NCI-H146 treated with DMSO at 0.1 percent for 48 hours (cell line): ENCODE results near the gene RUNX3.
"Not testable (repeated sequence)": the region's sequence is repeated elsewhere in the genome, so short reads cannot be mapped to it uniquely, and the experiment has no call there.

ENCODE experiments used
- DNase-seq: peaks from one replicate; lab custom pipeline; 2025; ENCODE audit not compliant: unreplicated experiment; lab: John Stamatoyannopoulos, UW

RUNX3 gene

DNA sequence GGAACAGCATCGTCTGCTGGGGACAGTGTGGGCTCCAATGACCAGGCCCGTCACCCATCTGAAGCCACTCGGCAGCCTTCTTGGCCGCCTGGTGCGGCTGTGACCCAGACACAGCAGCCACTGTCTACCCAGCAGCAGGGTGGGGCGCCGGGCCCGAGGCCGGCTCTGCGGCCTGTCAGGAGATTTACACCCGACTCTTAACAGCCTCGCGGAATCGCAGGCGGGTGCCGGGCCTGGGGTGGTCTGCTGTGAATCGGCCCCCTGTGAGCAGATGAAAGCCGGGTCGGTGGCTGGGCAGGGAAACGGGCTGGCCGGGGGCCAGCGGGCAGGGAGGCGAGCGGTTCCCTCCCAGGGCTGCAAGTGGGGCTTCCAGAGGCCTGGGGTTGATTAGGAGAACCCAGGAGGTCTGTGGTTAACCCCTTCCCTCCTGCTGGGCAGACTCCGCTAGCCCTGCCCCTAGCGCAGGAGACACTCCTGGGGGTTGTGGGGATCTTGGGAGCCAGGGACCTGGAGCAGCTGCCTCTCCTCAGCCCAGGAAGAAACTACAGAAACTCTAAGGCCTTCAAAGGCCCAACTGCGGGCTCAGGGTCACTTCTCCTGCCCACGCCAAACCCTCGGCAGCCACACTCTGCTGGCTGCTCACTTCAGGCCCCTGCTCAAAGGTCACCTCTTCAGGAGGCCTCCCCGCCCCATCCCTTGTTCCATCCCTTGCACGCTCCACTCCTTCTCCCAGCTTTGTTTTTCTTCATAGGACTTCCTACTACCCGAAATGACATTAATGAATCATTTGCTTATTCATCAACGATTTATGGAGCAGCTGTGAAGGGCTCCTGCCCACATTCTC is 15.6 kb downstream of the RUNX3 start:
- no peak for DNase-seq

DNA sequence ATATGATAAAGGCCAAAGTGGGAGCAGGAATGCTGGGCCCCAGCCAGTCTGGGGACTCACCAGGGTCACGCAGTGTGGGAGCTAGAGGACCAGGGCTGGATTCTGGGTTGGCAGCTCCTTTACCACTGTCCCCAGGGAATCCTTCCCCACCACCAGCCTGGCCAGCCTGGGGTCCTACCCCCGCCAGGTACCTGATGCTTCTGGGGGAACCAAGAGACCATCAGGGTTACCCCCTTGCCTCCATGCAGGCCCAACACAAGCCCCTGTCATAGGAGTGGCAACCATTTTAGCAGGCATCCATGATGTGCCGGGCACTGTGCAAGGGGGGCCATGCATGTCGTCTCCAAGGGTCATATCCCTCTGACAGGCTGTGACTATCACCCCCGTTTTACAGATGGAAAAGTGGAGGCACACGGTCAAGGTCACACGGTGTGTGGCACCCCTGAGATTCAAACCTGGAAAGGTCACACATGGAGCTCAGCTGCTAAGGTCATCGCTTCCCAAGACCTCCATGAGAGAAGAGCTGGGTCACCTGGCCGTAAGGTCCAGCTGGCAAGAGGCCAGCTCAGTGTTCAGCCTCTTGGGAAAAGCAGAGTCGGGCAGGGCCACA is 16.4 kb downstream of the RUNX3 start:
- no peak for DNase-seq

DNA sequence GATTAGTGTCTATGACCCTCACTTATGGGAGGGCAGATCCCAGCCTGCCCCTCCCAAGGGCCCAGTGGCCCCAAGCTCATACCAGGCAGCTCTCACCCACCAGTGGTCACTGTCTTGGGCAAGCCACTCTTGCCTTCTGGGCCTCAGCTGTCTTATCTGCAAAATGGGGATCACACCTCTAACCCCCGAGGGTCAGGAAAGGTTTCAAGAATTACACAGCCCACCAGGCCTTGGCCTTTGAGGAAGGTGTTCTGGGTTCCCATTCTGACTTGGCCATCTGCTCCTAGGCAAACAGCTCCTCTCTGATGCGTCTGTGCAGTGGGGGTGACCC is 16.8 kb downstream of the RUNX3 start:
- DNase-seq: no peak

- DNase-seq: no peak
Observed at GRCh38 chr1:24912376-24913273, 17.5 kb downstream of the RUNX3 start.

GRCh38 chr1:24911651-24912155 is 18.4 kb downstream of the RUNX3 start:
- DNase-seq: no peak

DNA sequence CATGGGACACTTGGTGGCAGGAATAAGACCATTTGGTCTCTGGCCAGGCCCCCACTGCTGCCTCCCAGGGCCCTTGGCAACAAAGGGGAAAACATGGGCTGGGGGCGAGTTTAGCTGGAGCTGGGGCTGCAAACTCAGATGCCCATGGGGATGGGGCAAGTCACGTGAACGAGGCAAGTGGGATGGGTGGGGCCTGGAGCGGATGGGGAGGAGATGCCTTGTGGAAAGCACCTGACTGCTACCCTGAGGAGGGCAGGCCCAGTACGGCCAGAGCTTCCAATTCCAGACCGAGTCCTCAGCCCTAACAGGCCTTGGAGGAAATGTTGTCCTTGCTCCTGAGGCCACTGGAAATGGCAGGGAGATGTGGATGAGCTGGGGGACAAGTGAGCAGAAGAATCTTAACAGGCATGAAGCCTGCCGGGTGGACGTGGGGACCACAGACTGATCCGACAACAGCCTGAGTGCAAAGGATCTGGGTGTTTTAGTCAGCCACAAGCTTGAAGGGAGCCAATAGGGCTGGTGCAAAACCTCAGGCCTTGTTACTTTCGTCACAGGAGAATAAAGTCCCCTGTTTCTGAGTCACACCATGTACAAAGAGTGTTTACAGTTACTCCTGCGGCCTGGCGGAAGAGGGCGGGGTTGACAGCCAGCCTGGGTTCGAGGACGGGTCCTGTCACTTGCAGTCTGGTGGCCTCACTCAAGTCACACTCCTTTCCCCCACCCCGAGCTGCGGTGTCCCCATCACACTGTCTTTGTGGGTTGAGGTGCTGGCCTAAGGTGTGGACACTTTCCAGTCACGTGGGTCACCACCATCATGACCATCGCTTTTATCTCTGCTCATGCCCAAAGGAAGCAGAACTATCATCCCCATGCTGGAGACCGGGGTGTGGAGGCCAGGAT is 19.1 kb downstream of the RUNX3 start:
- DNase-seq: no peak

- DNase-seq: no peak
Observed at GRCh38 chr1:24910210-24910609, 19.9 kb downstream of the RUNX3 start.

DNA sequence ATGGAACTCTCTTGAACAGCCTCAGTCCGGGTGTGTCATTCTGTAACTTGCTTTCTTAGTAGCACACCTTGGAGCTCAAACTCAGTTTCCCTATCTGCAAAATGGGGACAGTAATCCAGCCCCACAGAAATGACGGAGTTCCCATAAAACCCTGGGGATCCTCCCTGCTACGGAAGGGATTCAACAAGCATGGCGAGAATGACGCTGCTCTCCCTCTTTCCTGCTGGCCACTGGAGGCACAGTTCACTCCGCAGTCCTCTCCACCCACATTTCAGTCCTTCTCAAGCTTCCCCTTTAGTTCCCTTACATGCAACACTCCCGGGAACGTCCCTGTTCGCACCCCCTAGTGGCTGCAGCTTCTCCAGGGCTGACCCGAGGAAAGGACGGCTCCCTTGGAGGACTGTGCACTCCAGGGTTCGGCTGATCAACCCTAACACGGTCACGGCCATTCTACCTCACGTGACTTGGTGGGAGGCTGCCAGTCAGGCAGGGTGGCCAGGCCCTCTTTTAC is 20.6 kb downstream of the RUNX3 start:
- no peak for DNase-seq

GRCh38 chr1:24908591-24909259 is 21.4 kb downstream of the RUNX3 start:
- no peak for DNase-seq

DNA sequence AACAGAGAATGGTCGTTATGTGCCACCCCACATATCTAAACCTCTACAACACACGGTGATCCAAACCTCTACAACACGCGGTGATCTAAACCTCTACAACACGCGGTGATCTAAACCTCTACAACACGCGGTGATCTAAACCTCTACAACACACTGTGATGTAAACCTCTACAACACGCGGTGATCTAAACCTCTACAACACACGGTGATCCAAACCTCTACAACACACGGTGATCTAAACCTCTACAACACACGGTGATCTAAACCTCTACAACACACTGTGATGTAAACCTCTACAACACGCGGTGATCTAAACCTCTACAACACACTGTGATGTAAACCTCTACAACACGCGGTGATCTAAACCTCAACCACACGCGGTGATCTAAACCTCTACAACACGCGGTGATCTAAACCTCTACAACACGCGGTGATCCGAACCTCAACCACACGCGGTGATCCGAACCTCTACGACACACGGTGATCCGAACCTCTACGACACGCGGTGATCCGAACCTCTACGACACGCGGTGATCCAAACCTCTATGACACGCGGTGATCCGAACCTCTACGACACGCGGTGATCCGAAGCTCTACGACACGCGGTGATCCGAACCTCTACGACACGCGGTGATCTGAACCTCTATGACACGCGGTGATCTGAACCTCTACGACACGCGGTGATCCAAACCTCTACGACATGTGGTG is 22.3 kb downstream of the RUNX3 start:
- not testable (repeated sequence) for DNase-seq

DNA sequence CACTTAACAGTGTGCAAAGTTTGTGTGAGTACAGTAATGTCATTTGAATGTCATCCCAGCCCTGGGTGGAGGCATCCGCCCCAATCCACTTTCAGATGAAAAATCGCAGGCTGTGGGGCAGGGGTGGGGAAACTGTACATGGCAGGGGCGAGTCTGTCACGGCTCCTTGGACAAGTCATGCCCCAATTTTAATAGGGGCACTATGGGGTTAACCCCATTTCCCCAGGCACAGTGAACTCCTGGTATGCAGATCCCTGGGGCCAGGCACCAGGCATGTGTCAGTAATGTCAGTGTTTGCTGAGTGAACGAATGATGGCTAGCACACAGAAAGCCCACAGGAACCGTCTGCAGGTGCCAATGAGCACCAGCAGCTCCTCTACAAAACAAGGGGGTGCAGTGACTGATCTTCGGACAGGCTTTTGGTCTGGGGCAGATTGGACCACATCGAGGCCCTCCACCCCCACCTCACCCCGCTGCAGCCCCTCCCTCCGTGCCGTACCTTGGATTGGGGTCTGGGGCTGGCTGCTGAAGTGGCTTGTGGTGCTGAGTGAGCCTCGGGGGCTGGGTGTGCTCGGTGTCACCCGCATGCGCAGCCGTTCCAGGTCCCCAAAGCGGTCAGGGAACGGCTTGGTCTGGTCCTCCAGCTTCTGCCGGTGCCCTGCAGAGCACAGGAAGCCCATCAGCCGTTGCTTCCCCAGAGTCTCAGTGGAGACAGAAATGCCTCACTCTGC is 23.2 kb downstream of the RUNX3 start:
- DNase-seq: no peak

DNA sequence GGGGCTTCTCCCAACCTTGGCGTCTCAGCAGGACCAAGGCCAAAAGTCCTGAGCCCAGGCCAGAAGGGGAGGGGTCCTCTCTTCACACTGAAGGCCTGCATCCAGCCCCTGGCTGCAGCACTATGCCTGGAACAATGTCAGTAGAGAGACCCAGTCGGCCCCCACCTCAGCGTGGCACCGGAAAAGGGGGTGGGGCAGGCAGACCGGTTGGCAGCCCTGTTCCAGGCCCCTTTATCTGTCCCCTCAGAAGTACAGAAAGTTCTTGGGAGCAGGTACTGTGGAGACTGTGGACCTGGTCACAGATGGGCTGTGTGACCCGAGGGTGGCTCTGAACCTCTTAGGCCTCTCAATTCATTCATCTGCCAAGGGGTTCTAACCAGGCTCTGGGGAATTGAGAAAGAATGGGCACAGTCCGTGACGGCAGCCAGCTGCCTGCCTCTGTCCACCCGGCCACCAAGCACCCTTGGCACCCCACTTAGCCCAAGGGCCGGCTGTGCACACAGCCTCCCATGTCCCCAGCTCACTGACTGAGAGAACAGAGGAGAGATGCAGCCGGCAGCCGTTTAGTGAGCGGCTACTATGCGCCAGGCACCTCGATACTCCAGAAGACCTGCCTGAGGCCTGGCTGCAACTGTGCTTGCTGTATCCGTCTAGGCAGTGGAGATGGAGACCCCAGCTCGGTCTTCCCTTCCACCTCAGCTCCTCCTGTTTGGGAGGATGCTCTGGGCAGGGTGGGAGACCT is 23.9 kb downstream of the RUNX3 start:
- DNase-seq: no peak

DNA sequence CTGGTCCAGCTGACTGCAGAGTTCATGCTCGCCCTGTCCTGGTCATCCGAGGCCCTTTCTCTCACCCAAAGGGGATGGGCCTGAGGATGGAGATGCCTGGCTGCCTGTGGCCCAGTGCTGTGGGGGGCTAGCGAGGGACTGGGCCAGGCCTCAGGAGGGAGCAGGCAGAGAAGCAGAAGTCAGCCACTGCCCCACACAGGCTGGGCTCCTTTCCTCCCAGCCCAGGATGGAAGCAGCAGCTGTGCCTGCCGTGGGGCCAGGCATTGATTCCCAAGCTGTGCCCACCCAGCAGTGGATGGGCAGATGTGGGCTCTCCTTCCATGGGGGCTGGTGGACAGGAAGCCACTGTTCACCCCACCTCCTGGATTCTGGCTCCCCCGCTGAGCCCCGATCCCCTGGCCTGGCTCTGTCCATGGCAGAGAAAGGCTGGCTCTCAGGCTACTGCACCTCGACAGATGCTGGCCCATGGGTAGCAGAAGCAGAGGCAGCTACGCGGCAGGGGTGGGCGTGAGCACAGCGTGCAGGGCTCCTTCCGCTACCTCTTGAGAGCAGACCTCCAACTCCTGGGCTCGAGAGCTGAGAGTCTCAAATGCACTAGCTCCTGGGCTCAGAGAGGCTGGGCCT is 24.6 kb downstream of the RUNX3 start:
- no peak for DNase-seq

DNA sequence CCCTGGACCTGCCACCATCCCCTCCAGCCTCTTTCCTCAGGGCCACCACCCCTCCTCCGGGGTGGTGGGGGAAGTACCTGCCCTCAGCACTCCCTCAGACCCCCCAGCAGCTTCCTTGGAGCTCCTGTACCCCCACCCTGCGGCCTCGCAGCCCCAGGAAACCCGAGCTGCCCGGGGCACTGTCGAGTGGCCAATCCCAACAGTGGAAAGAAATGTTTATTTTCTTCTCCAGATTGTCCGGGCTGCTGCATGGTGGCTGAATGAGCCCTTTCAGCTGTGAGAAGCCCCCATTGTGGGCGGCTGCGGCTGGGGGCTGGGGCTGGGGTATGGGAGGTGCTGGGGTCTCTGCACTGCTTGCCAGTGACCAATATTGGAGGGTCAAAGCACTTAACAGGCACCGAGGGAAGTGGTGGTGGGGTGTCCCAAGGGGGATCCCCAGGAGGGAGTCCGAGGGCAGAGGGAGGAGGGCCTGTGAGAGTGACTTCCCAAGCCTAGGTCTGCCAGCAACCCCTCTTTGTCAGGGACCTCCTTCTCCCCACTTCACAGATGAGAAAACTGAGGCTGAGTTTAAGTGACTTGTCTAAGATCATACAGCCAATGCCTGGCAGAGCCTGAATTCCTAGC is 25.2 kb downstream of the RUNX3 start:
- no peak for DNase-seq

DNA sequence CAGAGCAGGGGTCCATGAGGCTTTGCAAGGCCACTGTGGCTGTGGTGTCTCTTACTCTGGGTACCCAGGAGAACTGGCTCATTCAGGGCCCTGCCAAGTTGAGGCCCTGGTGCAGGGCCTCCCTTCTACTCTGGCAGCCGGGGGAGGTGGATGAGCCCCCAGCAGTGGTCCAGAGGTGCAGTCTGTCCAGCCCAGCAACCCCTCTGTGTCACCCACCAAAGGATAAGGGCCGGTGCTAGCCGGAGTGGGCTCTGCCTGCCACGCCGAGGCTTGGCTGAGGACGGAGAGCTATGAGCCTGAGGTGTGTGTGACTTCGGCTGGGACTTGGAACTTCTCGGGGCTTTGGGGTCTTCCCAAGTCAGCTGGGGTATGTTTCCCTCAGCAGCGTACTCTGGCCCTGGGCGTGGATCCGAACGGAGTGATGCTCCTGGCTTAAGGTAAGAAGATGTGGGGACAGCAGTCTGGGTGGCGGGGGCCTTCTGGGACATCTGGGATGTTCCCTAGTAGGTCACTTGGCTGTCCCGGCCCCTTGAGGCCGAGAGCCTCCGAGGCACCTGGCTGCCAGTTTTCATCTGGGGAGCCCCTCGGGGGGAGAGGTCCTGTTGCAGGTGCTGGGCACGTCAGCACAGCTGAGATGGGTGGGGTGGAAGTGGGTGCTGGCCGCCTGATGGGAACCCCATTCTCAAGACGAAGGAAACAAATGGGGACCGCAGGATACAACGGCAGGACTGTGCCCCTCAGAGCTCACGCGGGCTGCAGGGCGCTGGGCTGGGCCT is 25.9 kb downstream of the RUNX3 start:
- no peak for DNase-seq

DNA sequence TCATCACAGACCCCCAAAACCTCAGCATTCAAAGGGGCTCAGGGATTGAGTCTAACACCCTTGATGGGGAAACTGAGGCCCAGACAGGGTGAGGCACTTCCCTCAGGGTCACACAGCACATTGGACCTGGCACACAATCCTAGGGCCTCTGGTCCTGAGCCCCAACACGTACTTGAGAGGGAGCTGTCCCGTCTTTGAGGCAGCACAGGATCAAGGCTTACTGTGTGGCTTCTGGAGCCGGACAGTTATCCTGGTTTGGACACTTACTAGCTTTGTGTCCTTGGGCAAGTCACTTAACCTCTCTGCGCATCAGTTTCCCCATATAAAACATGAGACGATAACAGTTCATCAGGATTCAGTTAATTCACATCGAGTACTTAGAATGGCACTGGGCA is 26.5 kb downstream of the RUNX3 start:
- DNase-seq: no peak
